GM21381 (cell line): ENCODE data around the gene KMT2E.
"Not testable (repeated sequence)": the region's sequence is repeated elsewhere in the genome, so short reads cannot be mapped to it uniquely, and the experiment has no call there.

Experiments used
- ATAC-seq: cut with Tn5 transposase; IDR thresholded peaks from one replicate; pipeline ENCODE4 v1.9.1; 2021; ENCODE audit warnings: mild to moderate bottlenecking, moderate library complexity; ENCODE audit not compliant: unreplicated experiment

Gene KMT2E

GRCh38 chr7:104983076-104983577, 30.9 kb upstream of the KMT2E start:
- ATAC-seq: no peak

GRCh38 chr7:104983578-104984539, 30.1 kb upstream of the KMT2E start:
- peak; percentile 91 for ATAC-seq

GRCh38 chr7:104984585-104985258, 29.3 kb upstream of the KMT2E start:
- ATAC-seq: no peak

GRCh38 chr7:104985259-104985617, 28.8 kb upstream of the KMT2E start:
- ATAC-seq: no peak

GRCh38 chr7:104986628-104987259, 27.3 kb upstream of the KMT2E start:
- ATAC-seq: no peak

- ATAC-seq: not testable (repeated sequence)
These were observed 26.6 kb upstream of the KMT2E start for GRCh38 chr7:104987403-104987802.

GRCh38 chr7:104990983-104991382, 23.0 kb upstream of the KMT2E start:
- no peak for ATAC-seq

- ATAC-seq: no peak
These were observed 21.7 kb upstream of the KMT2E start for GRCh38 chr7:104992306-104992705.

- no peak for ATAC-seq
These were observed 20.7 kb upstream of the KMT2E start for GRCh38 chr7:104993217-104993862.

- no peak for ATAC-seq
These were observed 15.8 kb upstream of the KMT2E start for GRCh38 chr7:104998040-104998752.

GRCh38 chr7:105000200-105000599, 13.8 kb upstream of the KMT2E start:
- ATAC-seq: no peak

- ATAC-seq: no peak
These were observed 13.1 kb upstream of the KMT2E start for GRCh38 chr7:105000927-105001336.

- no peak for ATAC-seq
These were observed 12.3 kb upstream of the KMT2E start for GRCh38 chr7:105001652-105002184.

GRCh38 chr7:105003275-105003674, 10.7 kb upstream of the KMT2E start:
- no peak for ATAC-seq

GRCh38 chr7:105003872-105004510, 10.0 kb upstream of the KMT2E start:
- no peak for ATAC-seq

GRCh38 chr7:105005006-105005405, 9.0 kb upstream of the KMT2E start:
- ATAC-seq: not testable (repeated sequence)

GRCh38 chr7:105005486-105005885, 8.5 kb upstream of the KMT2E start:
- not testable (repeated sequence) for ATAC-seq

GRCh38 chr7:105006367-105007136, 7.5 kb upstream of the KMT2E start:
- ATAC-seq: no peak

GRCh38 chr7:105007298-105007697, 6.7 kb upstream of the KMT2E start:
- ATAC-seq: no peak
